GM19023 (cell line): Measurements from ENCODE around the gene SRSF12.
"Not testable (repeated sequence)": the region's sequence is repeated elsewhere in the genome, so short reads cannot be mapped to it uniquely, and the experiment has no call there.

ENCODE experiments used
- ATAC-seq: cut with Tn5 transposase; IDR thresholded peaks from one replicate; pipeline ENCODE4 v1.9.1; 2021; ENCODE audit warnings: mild to moderate bottlenecking, moderate library complexity; ENCODE audit not compliant: unreplicated experiment

Gene SRSF12

DNA sequence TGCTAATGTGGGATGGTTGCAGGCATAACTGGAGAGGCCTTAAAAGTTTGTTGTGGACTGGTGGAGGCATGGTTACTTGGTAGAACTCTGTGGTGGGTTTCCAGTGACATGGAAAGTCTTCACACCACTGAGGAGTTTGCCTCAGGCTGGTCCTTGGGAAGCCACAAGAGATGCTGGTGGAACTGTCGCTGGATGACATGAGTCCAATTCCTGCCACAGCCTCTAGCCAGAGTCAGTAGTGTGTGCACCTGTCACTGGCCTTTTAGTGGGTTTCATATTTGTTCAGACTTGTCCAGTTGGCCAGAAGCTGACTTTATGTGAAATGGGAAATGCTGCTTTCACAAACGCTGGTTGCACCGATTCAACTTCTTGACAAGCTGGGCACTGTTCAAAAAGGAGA lies 13.7 kb upstream of the SRSF12 start:
- ATAC-seq = no peak

GRCh38 chr6:89128256-89128671 lies 10.4 kb upstream of the SRSF12 start:
- not testable (repeated sequence) for ATAC-seq

DNA sequence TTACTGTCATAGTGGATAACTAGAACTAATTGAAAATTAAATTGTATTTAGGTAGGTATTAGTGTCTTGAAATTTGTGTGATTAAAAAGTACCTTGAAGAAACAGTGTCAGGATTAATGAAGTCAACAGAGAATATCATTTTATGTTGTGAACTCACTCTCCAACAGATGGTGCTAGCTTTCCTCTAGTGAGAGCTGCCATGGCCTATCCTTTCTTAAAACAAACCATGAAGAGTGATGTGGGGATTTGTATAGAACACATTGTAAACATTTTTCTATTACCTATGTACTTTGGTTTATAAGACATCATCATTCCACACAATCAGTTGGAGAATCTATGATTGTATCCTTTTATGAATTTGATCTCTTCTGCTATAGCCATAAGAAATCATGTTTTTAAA lies 4.8 kb upstream of the SRSF12 start:
- no peak for ATAC-seq

DNA sequence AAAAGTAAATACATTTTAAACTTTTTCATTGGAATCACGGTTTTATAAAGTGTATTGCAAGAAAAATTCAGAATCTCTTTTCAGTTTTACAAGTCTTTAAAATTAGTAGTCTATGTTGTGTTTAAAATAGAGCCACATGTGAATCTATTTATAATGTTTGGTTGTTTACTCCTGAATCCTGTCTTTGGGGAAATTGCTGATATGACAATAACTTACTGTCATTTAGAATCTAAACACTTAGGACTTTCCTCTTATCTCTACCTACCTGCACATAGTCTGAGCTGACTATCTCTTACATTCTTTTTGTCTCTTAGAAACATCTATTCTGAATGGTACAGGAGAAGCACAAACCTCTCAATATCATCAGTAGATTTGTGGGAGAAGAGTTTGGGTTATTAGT lies 4.1 kb upstream of the SRSF12 start:
- no peak for ATAC-seq

DNA sequence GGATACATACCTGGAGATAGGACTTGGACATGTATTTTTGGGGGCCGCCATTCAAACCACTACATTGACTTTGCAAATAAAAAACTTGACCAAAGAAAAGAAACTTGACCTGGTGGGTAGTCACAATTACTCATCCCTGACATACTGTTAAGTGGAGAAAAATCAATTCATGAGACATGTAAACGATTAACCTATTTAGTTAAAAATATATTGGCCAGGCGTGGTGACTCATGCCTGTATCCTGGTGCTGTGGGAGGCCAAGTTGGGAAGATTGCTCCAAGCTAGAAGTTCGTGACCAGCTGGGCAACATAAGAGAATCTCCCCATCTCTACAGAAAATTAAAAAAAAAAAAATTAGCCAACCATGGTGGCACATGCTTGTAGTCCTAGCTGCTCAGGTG lies 2.5 kb upstream of the SRSF12 start:
- no peak for ATAC-seq

DNA sequence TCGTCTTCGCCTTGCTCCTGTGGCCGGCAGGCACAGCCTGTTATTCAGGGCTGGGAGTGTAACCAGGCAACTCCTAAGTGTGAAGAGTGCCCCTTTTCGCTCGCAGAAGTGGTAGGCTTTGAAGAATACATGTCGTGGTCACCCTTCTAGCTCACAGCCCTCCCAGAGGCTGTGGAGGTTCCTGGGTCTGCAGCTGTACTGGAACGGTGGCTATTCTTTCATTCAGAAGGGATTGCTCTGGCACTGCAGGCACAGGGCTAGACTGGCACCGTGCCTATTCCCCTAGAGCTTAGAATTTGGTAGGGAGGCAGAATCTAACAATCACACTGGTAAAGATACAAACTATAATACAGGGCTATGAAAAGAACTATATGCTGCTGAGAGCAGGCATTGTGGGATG lies 1.1 kb upstream of the SRSF12 start:
- no peak for ATAC-seq

- no peak for ATAC-seq
Measured at GRCh38 chr6:89116702-89117101, 1.2 kb downstream of the SRSF12 start.

- no peak for ATAC-seq
Measured at GRCh38 chr6:89111933-89112332, 5.9 kb downstream of the SRSF12 start.

DNA sequence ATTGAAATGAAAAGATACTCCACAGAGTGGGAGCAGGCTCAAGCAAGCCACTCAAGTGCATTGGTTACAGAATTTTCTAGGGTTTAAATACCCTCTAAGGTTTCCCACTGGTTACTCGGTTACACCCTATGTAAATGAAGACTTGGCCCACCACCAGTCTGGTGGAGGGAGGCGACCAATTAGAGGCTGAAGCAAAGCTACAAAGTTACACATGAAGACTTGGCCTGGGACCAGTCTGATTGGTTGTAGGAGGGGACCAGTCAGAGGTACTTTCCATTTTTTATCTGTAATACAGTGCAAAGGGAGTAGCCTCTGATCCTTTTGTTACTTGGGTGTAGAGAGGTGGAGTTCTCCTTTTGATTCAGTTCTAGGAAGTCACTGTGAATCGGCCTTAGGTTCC lies 7.6 kb downstream of the SRSF12 start:
- no peak for ATAC-seq

GRCh38 chr6:89100114-89100513 lies 17.8 kb downstream of the SRSF12 start:
- no peak for ATAC-seq

GRCh38 chr6:89098461-89098860 lies 19.4 kb downstream of the SRSF12 start:
- no peak for ATAC-seq

GRCh38 chr6:89087881-89088280 lies 30.0 kb downstream of the SRSF12 start:
- ATAC-seq = no peak

DNA sequence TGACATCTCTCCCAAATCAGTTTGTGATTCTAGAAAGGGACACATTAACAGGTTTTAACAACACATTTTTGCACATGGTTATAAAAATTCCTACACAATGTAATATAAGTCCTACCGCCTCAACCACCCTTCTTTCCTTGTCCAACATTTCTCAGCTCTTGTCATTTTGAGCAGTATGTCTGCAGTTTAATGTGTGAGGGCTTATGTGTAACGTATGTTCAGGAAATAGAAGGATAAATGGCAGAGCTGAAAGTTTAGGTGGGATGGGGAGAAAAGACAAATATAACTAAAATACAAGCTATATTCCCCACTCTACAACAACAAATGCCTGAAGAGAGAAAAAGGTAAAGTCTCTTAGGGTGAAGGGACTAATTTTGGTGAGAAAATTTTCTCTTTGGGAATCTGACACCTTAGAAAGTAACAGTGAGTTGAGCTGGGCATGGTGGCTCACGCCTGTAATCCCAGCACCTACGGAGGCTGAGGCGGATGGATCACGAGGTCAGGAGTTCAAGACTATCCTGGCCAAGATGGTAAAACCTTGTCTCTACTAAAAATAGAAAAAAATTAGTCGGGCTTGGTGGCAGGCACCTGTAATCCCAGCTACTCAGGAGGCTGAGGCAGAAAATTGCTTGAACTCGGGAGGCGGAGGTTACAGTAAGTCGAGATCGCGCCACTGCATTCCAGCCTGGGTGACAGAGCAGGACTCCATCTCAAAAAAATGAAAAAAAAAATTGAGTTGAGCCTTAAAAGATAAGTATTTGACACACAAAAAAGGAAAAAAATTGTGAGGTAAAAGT lies 32.3 kb downstream of the SRSF12 start:
- ATAC-seq = no peak

GRCh38 chr6:89084954-89085353 lies 32.9 kb downstream of the SRSF12 start:
- no peak for ATAC-seq

- no peak for ATAC-seq
Measured at GRCh38 chr6:89084542-89084941, 33.3 kb downstream of the SRSF12 start.

DNA sequence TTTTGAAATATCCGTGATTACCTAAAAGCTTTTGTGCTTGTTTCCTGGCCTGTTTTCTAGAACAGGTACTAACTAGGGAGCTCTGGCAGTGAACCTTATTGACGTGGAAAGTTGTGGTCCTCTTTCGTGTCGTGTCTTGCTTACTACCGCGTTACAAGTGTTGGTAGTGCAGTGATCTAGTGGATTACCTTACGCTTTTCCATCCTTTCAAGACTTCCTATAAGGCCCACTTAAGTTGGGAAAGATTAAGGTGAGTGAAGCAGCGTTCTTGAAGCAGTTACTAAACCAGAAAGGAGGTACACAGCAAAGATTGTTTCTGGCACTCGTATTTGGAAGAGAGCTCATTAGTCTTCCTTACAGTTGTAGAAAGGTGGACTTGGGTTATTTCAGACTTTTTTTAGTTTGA lies 35.4 kb downstream of the SRSF12 start:
- no peak for ATAC-seq

GRCh38 chr6:89081423-89082322 lies 36.2 kb downstream of the SRSF12 start:
- ATAC-seq = peak; percentile 61

- peak; percentile 13 for ATAC-seq
Measured at GRCh38 chr6:89081129-89081422, 36.8 kb downstream of the SRSF12 start.

DNA sequence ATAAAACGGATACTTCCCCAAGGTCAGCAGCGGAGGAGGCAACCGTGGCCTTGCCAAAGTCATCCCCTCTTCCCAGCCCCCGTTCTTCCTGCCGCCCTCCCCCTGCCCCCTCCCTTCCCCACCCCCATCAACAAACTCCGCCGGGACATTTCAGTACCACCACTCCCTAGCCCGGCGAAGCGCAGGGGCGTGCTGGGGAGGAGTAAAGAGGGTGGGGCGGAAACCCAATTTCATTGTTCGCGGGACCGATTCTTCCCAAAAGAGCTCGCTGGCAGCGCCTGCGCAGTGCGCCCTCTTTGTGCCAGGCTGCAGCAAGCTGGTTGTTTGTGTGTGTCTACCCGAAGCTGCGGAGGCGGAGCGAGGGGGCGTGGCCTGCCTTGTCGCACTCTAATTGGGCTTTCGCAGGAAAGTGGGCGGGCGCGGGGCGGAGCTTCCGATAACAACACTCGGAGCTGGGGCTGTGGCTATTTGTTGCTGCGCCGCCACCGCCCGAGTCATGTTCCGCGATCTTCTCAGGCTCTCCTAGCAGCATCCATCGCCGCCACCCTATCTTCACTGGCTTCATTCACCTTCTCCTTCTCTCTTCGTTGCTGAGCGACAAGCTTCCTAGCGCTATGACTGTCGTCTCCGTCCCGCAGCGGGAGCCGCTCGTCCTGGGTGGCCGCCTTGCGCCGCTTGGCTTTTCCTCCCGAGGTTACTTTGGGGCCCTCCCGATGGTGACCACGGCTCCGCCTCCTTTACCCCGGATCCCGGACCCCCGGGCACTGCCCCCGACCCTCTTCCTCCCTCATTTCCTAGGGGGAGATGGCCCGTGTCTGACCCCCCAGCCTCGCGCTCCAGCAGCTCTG lies 37.4 kb downstream of the SRSF12 start, which contains the start of gene PNRC1:
TSS of gene PNRC1 (plus strand) at position 471 of the 848 bp plus-strand sequence. CDS start at position 615, 144 bp downstream.
- peak; percentile 74 for ATAC-seq

GRCh38 chr6:89079511-89080234 lies 38.2 kb downstream of the SRSF12 start:
- no peak for ATAC-seq
